OCI-LY7 (cell line): ENCODE measurements around the gene SCYGR4. TPM values are rescaled to one million over a fixed set of nuclear protein-coding genes. Genes with fewer than 3 reads are reported as not detected.

ENCODE experiments used
- BruUV-seq: library from RNA; stranded (reverse); fragments of 400-500 nt; replicated peaks from 2 replicates; lab custom pipeline; 2021; lab: Mats Ljungman, UMichigan
- CTCF ChIA-PET: fragments of 300-600 bp; sonication (Branson Sonifier 250); formaldehyde crosslinking; loops from one replicate; lab custom pipeline; 2022; ENCODE audit warnings: antibody characterized with exemption; ENCODE audit not compliant: unreplicated experiment; lab: Charles Lee
- POLR2A ChIA-PET: fragments of 300-600 bp; sonication (Branson Sonifier 250); formaldehyde crosslinking; loops from one replicate; lab custom pipeline; 2022; ENCODE audit warnings: antibody characterized with exemption; lab: Charles Lee
- DNase-seq: peaks from one replicate; pipeline ENCODE4 v3.0.0-alpha.2; 2015; ENCODE audit warnings: low spot score
- H2AFZ ChIP-seq: fragments of 200-600 bp; sonication (generic), shearing (Covaris generic); 2 replicates; pipeline ENCODE4 v1.6.1; 2014; ENCODE audit warnings: mild to moderate bottlenecking, antibody characterized with exemption, low read length, moderate library complexity
- H3K27ac ChIP-seq: fragments of 200-600 bp; sonication (generic); 2 replicates; pipeline ENCODE4 v1.5.1; 2014; ENCODE audit warnings: mixed run types, low read depth, mild to moderate bottlenecking, moderate library complexity, low read length, inconsistent platforms; ENCODE audit not compliant: poor library complexity, severe bottlenecking
- H3K36me3 ChIP-seq: fragments of 200-600 bp; sonication (generic); 2 replicates; pipeline ENCODE4 v1.6.1; 2014; ENCODE audit warnings: mild to moderate bottlenecking, antibody characterized with exemption, low read length, moderate library complexity, mixed read lengths; ENCODE audit not compliant: insufficient read depth
- H3K4me1 ChIP-seq: fragments of 200-600 bp; sonication (generic); 2 replicates; pipeline ENCODE4 v1.5.1; 2014; ENCODE audit warnings: mild to moderate bottlenecking, low read length; ENCODE audit not compliant: insufficient read depth, poor library complexity, severe bottlenecking
- H3K4me2 ChIP-seq: fragments of 200-600 bp; sonication (generic); 2 replicates; pipeline ENCODE4 v1.6.1; 2014; ENCODE audit warnings: mild to moderate bottlenecking, low read length
- H3K4me3 ChIP-seq: fragments of 200-600 bp; sonication (generic); 2 replicates; pipeline ENCODE4 v1.5.1; 2014; ENCODE audit warnings: mild to moderate bottlenecking, low read depth, low read length; ENCODE audit not compliant: poor library complexity, severe bottlenecking
- H3K79me2 ChIP-seq: fragments of 200-600 bp; sonication (generic); 2 replicates; pipeline ENCODE4 v1.6.1; 2016; ENCODE audit warnings: low read depth, mild to moderate bottlenecking, low read length, moderate library complexity, mixed read lengths; ENCODE audit not compliant: insufficient read depth
- H3K9me2 ChIP-seq: fragments of 200-600 bp; sonication (generic); 2 replicates; pipeline ENCODE4 v1.6.1; 2016; ENCODE audit warnings: mild to moderate bottlenecking, low read length, mixed read lengths; ENCODE audit not compliant: insufficient read depth
- H3K9me3 ChIP-seq: fragments of 200-600 bp; sonication (generic); 2 replicates; pipeline ENCODE4 v1.6.1; 2014; ENCODE audit warnings: mild to moderate bottlenecking, mixed run types, low read length, mixed read lengths
- H4K20me1 ChIP-seq: fragments of 200-600 bp; sonication (generic); 2 replicates; pipeline ENCODE4 v1.6.1; 2014; ENCODE audit warnings: mild to moderate bottlenecking, antibody characterized with exemption, low read length, moderate library complexity, mixed read lengths; ENCODE audit not compliant: insufficient read depth
- CTCF ChIP-seq: fragments of 200-600 bp; sonication (generic); conservative IDR thresholded peaks from 2 replicates; pipeline ENCODE4 v1.5.1; 2014; ENCODE audit warnings: mild to moderate bottlenecking, antibody characterized with exemption, low read length, moderate library complexity, mixed read lengths
- EZH2phosphoT487 ChIP-seq: fragments of 200-600 bp; sonication (generic); IDR thresholded peaks from 2 replicates; pipeline ENCODE4 v1.6.1; 2018; ENCODE audit warnings: low read depth, borderline replicate concordance, mild to moderate bottlenecking, mixed run types, antibody characterized with exemption, low read length, moderate library complexity, mixed read lengths
- intact Hi-C: fragments of 100-400 bp; cut with micrococcal nuclease; formaldehyde crosslinking; loops from one replicate; pipeline ENCODE4 v1.10.0; 2022; ENCODE audit not compliant: unreplicated experiment
- total RNA-seq, 2 experiments: library from RNA; depleted of rRNA in 1 of 2; stranded (reverse); fragments of >200 nt in 1 of 2; shearing (Covaris generic) in 1 of 2; gene quantifications; 2 replicates each; pipeline ENCODE4 v1.2.3, GENCODE V29; 2014 to 2022

The SCYGR4 gene
- total RNA-seq, 2 experiments from 2014 or later = not detected

GRCh38 chr2:227627769-227628168 is 10.5 kb downstream of the SCYGR4 start:
- no peak for DNase-seq
- TF ChIP-seq CTCF = no peak
- TF ChIP-seq EZH2phosphoT487 = no peak
- Histone ChIP-seq H3K79me2 (no peaks in the 10 kb centered on the region), H3K9me2 (no peaks in the 10 kb centered on the region), H3K4me2 (no peak overlapping the region), H3K36me3 (no peaks in the 10 kb centered on the region), H2AFZ (no peak overlapping the region), H3K27ac (no peak overlapping the region), H3K4me3 (no peak overlapping the region), H3K9me3 (no peaks in the 10 kb centered on the region), H3K4me1 (no peaks in the 10 kb centered on the region), H4K20me1 (no peaks in the 10 kb centered on the region)
- ChIA-PET CTCF (no interaction called here), POLR2A (interaction anchor here (0.6 to 1.1 kb wide), 2 partner anchors 9 kb away, joined by 3 to 5 read pairs; no protein-coding TSS in a partner anchor)
- intact Hi-C loops = no loop called here
- no TSS peak for BruUV-seq

GRCh38 chr2:227629435-227629834 is 12.1 kb downstream of the SCYGR4 start:
- POLR2A ChIA-PET = no interaction called here
- BruUV-seq = no TSS peak
- CTCF ChIA-PET = no interaction called here
- Histone ChIP-seq H3K4me2 (no peak overlapping the region), H3K9me2 (no peaks in the 10 kb centered on the region), H3K27ac (no peak overlapping the region), H3K36me3 (no peaks in the 10 kb centered on the region), H2AFZ (no peak overlapping the region), H4K20me1 (no peaks in the 10 kb centered on the region), H3K4me3 (no peak overlapping the region), H3K9me3 (no peaks in the 10 kb centered on the region), H3K4me1 (no peaks in the 10 kb centered on the region), H3K79me2 (no peaks in the 10 kb centered on the region)
- TF ChIP-seq EZH2phosphoT487 (no peak), CTCF (no peak)
- DNase-seq = no peak
- intact Hi-C loops = no loop called here

- no peaks in the 10 kb centered on the region for H3K9me2 ChIP-seq
- intact Hi-C loops = no loop called here
- H3K4me1 ChIP-seq = no peaks in the 10 kb centered on the region
- H3K4me3 ChIP-seq = no peak overlapping the region
- DNase-seq = no peak
- TF ChIP-seq EZH2phosphoT487 = no peak
- TF ChIP-seq CTCF = no peak
- BruUV-seq = no TSS peak
- H2AFZ ChIP-seq = no peak overlapping the region
- CTCF ChIA-PET = no interaction called here
- H3K9me3 ChIP-seq = no peaks in the 10 kb centered on the region
- H4K20me1 ChIP-seq = no peaks in the 10 kb centered on the region
- no peaks in the 10 kb centered on the region for H3K36me3 ChIP-seq
- no peaks in the 10 kb centered on the region for H3K79me2 ChIP-seq
- POLR2A ChIA-PET = no interaction called here
- no peak overlapping the region for H3K27ac ChIP-seq
- H3K4me2 ChIP-seq = no peak overlapping the region
These were observed 13.0 kb downstream of the SCYGR4 start for GRCh38 chr2:227630322-227630721.
